Keratinocyte (primary cell): ENCODE measurements around the gene ABI3. TPM values are rescaled to one million over a fixed set of nuclear protein-coding genes. Genes with fewer than 3 reads are reported as not detected.

Experiments
- DNase-seq: peaks from one replicate; pipeline ENCODE4 v3.0.0-alpha.2; 2011; ENCODE audit warnings: low read depth, missing footprints, low spot score
- FAIRE-seq: peaks from 2 replicates; lab custom pipeline; 2011; peaks lifted over from hg19 to GRCh38; lab: Jason Lieb, UNC
- H2AFZ ChIP-seq: 2 replicates; pipeline ENCODE4 v1.6.0; 2012; ENCODE audit warnings: low read length, control low read depth, inconsistent platforms; ENCODE audit not compliant: control insufficient read depth
- H3K27ac ChIP-seq: 2 replicates; pipeline ENCODE4 v1.5.1; 2011; ENCODE audit warnings: low read length; ENCODE audit not compliant: control insufficient read depth, insufficient read depth
- H3K27me3 ChIP-seq: 3 replicates; pipeline ENCODE4 v1.6.0; 2011; ENCODE audit warnings: low read length; ENCODE audit not compliant: control insufficient read depth, insufficient read depth; ENCODE audit errors: extremely low read depth
- H3K36me3 ChIP-seq, 2 experiments: 2 replicates in 1 of 2; 3 replicates in 1 of 2; pipeline ENCODE4 v1.5.1; 2011; ENCODE audit warnings: low read length in 2 of 2, mild to moderate bottlenecking in 1 of 2; ENCODE audit not compliant: control insufficient read depth in 2 of 2, insufficient read depth in 2 of 2; ENCODE audit errors: extremely low read depth in 1 of 2
- H3K4me1 ChIP-seq: 3 replicates; pipeline ENCODE4 v1.5.1; 2011; ENCODE audit warnings: low read length; ENCODE audit not compliant: control insufficient read depth, insufficient read depth; ENCODE audit errors: extremely low read depth
- H3K4me2 ChIP-seq: 3 replicates; pipeline ENCODE4 v1.6.0; 2011; ENCODE audit warnings: low read depth, low read length; ENCODE audit not compliant: control insufficient read depth, insufficient read depth; ENCODE audit errors: extremely low read depth
- H3K4me3 ChIP-seq, 3 experiments: fragments of 200-600 bp in 1 of 3; sonication (generic) in 1 of 3; 2 replicates in 2 of 3; 3 replicates in 1 of 3; pipeline ENCODE4 v1.5.1; 2011 to 2016; ENCODE audit warnings: low read length in 3 of 3, mild to moderate bottlenecking in 3 of 3, control low read depth in 2 of 3, inconsistent platforms in 1 of 3, low read depth in 1 of 3, mixed read lengths in 1 of 3, mixed run types in 1 of 3, moderate library complexity in 1 of 3; ENCODE audit not compliant: control insufficient read depth in 2 of 3, insufficient read depth in 2 of 3; ENCODE audit errors: extremely low read depth in 1 of 3
- H3K79me2 ChIP-seq: 2 replicates; pipeline ENCODE4 v1.6.0; 2012; ENCODE audit warnings: low read length; ENCODE audit not compliant: control insufficient read depth, insufficient read depth
- H3K9ac ChIP-seq: 3 replicates; pipeline ENCODE4 v1.6.0; 2011; ENCODE audit warnings: low read length; ENCODE audit not compliant: control insufficient read depth, insufficient read depth; ENCODE audit errors: extremely low read depth
- H3K9me1 ChIP-seq: 3 replicates; pipeline ENCODE4 v1.6.0; 2011; ENCODE audit warnings: low read length; ENCODE audit not compliant: control insufficient read depth, insufficient read depth; ENCODE audit errors: extremely low read depth
- H3K9me3 ChIP-seq: 2 replicates; pipeline ENCODE4 v1.5.1; 2012; ENCODE audit warnings: low read depth, low read length; ENCODE audit not compliant: control insufficient read depth
- H4K20me1 ChIP-seq: 3 replicates; pipeline ENCODE4 v1.6.0; 2011; ENCODE audit warnings: low read length; ENCODE audit not compliant: control insufficient read depth, insufficient read depth; ENCODE audit errors: extremely low read depth
- EZH2 ChIP-seq: IDR thresholded peaks from one replicate; pipeline ENCODE4 v1.6.1; 2012; ENCODE audit warnings: inconsistent platforms, mild to moderate bottlenecking, low read length, moderate library complexity
- dilution Hi-C: fragments of 300-500 bp; cut with MboI; formaldehyde crosslinking; loops from one replicate; pipeline ENCODE4 v1.7.0; 2020; ENCODE audit warnings: low sequenced_read_pairs; ENCODE audit not compliant: extremely low pct_ligation_motif_present
- polyA plus RNA-seq, 5 experiments: library from polyadenylated mRNA; depleted of rRNA in 3 of 5; stranded (reverse) in 3 of 5; stranded (forward) in 1 of 5; unstranded in 1 of 5; fragments of >200 nt; gene quantifications; 1 replicate in 1 of 5; 2 replicates in 3 of 5; 3 replicates in 1 of 5; pipeline versions ENCODE4 v1.2.1 to v1.2.3, GENCODE V29; 2011 to 2012; ENCODE audit warnings: missing spikeins in 2 of 5, low read depth in 1 of 5, low replicate concordance in 1 of 5
- TF ChIP-seq, protein P1 (sequence below), 3 experiments: IDR thresholded peaks in 1 of 3; conservative IDR thresholded peaks in 1 of 3; optimal IDR thresholded peaks in 1 of 3; 2 replicates in 2 of 3; 3 replicates in 1 of 3; pipeline versions ENCODE3 to v1.5.1; 2011; ENCODE audit warnings: low read length in 3 of 3, mild to moderate bottlenecking in 3 of 3, moderate library complexity in 2 of 3, control low read depth in 1 of 3, inconsistent platforms in 1 of 3; ENCODE audit not compliant: insufficient read depth in 2 of 3; ENCODE audit errors: extremely low read depth in 1 of 3

ABI3 gene
- polyA plus RNA-seq, 1 donor (not counting 4 experiments of a cell fraction or from before 2014, with no cell fraction given) = not detected

DNA sequence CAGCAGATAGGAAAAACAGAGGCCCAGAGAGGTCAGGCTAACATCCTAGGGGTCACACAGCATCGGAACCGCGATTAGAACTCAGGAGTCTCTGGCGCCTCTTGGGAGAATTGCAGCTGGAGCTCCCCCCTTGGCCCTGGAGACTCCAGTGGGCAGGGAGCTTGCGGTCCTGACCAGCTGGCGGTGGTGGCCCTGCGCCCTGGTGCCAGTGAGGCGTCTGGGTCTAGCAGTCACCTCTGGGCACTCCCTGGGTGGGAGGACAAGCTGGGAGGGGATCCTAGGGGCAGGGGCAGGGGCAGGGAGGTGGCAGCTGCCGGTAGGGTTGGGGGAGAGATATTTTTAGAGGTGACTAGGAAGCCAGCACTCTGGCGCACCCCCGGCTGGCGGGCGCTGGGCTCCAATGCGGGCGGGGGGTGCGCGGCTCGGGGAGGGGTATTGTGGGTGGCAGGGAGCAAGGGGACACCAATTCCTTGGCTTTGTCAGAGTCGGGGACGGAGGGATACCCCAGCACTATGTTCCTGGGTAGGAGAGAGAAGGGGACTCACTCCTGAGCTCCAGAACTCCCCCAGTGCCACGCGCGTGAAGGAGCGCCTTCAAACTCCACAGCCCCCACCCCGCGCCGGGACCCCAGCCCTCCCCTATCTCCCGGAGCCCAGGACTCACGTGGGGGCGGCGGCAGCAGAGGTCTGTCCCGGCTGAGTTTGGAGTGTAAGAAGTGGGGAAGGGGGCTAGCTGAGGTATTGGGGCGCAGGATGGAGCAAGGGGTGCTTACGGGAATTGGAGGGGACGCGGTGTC, 19.5 kb downstream of the ABI3 start:
- peak overlapping the region; percentile 52 for H3K9ac ChIP-seq
- peaks cover 53% of the 10 kb centered on the region for H3K27me3 ChIP-seq
- H3K9me3 ChIP-seq = no peaks in the 10 kb centered on the region
- dilution Hi-C loops = loop anchor here (10.0 kb wide), 1 partner anchor 65 kb away; no protein-coding TSS in a partner anchor
- H2AFZ ChIP-seq = peak overlapping the region; percentile 96
- FAIRE-seq (no peak), DNase-seq (no peak)
- no peaks in the 10 kb centered on the region for H3K9me1 ChIP-seq
- H3K4me1 ChIP-seq = peaks cover 3% of the 10 kb centered on the region
- no peaks in the 10 kb centered on the region for H3K36me3 ChIP-seq
- no peak for TF ChIP-seq EZH2
- TF ChIP-seq, protein P1, sequence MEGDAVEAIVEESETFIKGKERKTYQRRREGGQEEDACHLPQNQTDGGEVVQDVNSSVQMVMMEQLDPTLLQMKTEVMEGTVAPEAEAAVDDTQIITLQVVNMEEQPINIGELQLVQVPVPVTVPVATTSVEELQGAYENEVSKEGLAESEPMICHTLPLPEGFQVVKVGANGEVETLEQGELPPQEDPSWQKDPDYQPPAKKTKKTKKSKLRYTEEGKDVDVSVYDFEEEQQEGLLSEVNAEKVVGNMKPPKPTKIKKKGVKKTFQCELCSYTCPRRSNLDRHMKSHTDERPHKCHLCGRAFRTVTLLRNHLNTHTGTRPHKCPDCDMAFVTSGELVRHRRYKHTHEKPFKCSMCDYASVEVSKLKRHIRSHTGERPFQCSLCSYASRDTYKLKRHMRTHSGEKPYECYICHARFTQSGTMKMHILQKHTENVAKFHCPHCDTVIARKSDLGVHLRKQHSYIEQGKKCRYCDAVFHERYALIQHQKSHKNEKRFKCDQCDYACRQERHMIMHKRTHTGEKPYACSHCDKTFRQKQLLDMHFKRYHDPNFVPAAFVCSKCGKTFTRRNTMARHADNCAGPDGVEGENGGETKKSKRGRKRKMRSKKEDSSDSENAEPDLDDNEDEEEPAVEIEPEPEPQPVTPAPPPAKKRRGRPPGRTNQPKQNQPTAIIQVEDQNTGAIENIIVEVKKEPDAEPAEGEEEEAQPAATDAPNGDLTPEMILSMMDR (optimal IDR thresholded peaks at IDR 0.05 in 1 of 3, IDR thresholded peaks at IDR 0.05 in 1 of 3, conservative IDR thresholded peaks at IDR 0.05 in 1 of 3; ENCODE audit: extremely low read depth in 1 of 3, insufficient read depth in 2 of 3, low read length in 3 of 3) = no peak
- H3K4me2 ChIP-seq = peak overlapping the region; percentile 97
- no peak overlapping the region for H3K27ac ChIP-seq
- H4K20me1 ChIP-seq = no peaks in the 10 kb centered on the region
- H3K4me3 ChIP-seq = peak overlapping the region; percentile 58 to 73 (median 71)
- H3K79me2 ChIP-seq = no peaks in the 10 kb centered on the region

DNA sequence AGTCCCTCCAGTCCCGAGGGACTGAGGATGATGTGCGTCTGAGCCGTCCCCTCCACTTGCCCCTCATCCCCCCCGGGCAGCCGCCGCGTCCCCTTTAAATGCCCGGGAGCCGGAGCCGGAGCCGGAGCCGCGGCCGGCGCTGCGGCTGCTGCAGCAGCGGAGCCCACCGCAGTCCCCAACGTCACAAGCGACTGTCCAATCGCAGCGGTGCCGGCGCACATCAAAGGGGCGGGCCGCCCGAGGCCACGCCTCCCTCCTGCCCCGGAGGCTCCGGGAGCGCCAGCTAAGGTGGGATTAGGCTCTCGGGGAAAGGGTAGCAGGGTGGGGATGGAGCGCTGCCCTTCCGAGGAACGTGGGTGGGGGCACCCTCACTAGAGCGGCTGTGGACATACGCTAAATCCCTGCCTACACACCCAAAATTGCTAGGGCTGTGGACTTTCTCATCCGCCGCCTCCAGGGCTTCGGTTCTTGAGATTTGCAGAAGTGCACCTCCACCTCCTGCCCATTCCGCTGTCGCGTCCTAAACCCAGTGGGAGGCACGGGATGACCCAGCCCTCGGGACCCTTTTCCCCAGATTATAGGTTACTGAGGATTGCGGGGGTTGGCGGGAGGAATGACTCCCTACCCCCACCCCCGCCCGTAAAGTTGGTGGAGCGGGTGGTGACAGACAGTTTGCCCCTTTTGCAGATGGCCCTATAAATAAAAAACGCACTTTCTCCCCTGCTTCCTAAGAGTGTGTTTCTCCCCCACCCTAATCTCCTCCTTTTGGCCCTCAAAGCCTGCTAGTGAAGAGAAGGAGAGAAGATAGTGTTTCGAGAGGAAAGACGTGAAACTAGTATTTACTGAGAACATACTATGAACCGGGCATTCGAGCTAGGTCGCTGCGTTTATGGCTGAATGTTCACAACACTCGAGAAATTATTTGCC, 20.4 kb downstream of the ABI3 start, which contains the start of gene PHOSPHO1:
PHOSPHO1 (minus strand) TSS at position 152 of the 927 bp plus-strand sequence. CDS start 4,096 bp downstream, outside the sequence.
- H3K27ac ChIP-seq = no peak within 1 kb of the TSS
- peaks cover 44% of the 10 kb centered on the region for H3K27me3 ChIP-seq
- no peaks in the 10 kb centered on the region for H4K20me1 ChIP-seq
- H3K4me1 ChIP-seq = peaks cover 3% of the 10 kb centered on the region
- no peaks in the 10 kb centered on the region for H3K9me3 ChIP-seq
- peak within 1 kb of the TSS; percentile 58 to 73 (median 71) for H3K4me3 ChIP-seq
- no peaks in the 10 kb centered on the region for H3K9me1 ChIP-seq
- H3K4me2 ChIP-seq = peak within 1 kb of the TSS; percentile 97
- H2AFZ ChIP-seq = peak within 1 kb of the TSS; percentile 96
- H3K79me2 ChIP-seq = no peaks in the 10 kb centered on the region
- peak within 1 kb of the TSS; percentile 52 for H3K9ac ChIP-seq
- dilution Hi-C loops = loop anchor here (10.0 kb wide), 1 partner anchor 64 kb away; no protein-coding TSS in a partner anchor
- no peak for FAIRE-seq
- peak; percentile 13 for DNase-seq
- H3K36me3 ChIP-seq = no peaks in the 10 kb centered on the region
- TF ChIP-seq, protein P1 (optimal IDR thresholded peaks at IDR 0.05 in 1 of 3, IDR thresholded peaks at IDR 0.05 in 1 of 3, conservative IDR thresholded peaks at IDR 0.05 in 1 of 3; ENCODE audit: extremely low read depth in 1 of 3, insufficient read depth in 2 of 3, low read length in 3 of 3) = no peak
- peak; percentile 45 for TF ChIP-seq EZH2
